ENCODE data around the gene ZMIZ1. TPM values are rescaled to one million over a fixed set of nuclear protein-coding genes. Genes with fewer than 3 reads are reported as not detected.

The ZMIZ1 gene
- total RNA-seq, 2 experiments from 2014 or later: 14.6 to 15.5 TPM

DNA sequence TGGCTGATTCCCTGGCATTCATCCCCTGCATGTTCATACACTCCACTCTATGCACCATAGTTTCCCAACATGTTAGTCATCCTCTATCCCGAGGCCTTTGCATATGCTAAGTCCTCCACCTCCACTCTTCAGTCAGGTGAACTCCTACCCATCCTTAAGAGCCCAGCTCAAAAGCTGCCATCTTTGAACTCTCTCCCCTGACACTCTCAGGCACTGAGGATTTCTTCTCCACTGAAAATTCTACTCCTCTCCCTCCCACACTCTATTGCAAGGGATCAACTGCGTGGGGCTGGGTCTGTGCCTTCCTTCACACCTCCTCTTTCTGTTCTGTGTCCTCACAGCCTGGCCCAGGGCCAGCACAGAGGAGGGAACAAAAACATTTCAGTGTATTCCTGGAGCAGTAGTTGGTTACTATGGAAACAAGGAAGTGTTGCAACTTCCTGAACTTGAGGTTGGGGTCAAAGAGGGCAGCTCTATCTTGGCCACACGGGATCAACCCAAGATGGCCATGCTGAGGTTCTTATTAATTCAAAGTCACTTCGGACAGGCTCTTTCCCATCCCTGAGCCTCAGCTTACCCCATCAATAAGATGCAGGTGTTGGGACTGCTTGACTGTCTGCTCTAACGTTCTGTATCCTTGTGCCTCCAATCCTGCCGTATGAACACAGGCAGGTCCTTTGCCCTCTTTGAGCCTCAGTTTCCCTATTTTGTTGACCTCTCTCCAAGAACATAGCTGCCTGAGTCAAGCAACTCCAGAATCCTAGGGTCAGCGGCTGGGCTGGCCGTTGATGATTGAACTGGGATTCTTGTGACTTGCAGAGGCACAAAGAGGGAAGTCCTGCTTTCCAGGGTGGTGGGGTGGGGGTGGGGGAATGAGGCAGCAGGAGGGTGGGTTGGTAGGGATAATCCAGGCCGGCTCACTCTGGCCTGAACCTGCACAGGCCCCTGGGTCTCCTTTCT, 15.5 kb downstream of the ZMIZ1 start:
- Histone ChIP-seq H3K27ac (ENCODE audit: low read depth in 1 of 2, low read length in 2 of 2) (no peak overlapping the region), H3K4me1 (ENCODE audit: insufficient read depth, low read length) (peaks cover 66% of the 10 kb centered on the region), H3K9me3 (ENCODE audit: control insufficient read depth in 1 of 2, insufficient read depth in 1 of 2, low read length in 2 of 2) (no peaks in the 10 kb centered on the region), H3K36me3 (ENCODE audit: insufficient read depth, low read length) (no peaks in the 10 kb centered on the region), H3K4me3 (ENCODE audit: low read length) (no peak overlapping the region), H3K27me3 (ENCODE audit: control insufficient read depth in 1 of 2, insufficient read depth in 2 of 2, low read length in 2 of 2) (no peaks in the 10 kb centered on the region)
- Mint-ChIP-seq H3K27me3 (no peaks in the 10 kb centered on the region), H3K4me1 (ENCODE audit: low read depth) (peaks cover 51% of the 10 kb centered on the region), H3K36me3 (ENCODE audit: low read depth) (no peaks in the 10 kb centered on the region), H3K4me3 (no peak overlapping the region), H3K9me3 (no peaks in the 10 kb centered on the region), H3K27ac (peak overlapping the region; percentile 62)
- DNase-seq (peak in 4 of 14 experiments; percentile 29 to 72 (median 61)), ATAC-seq (ENCODE audit: poor library complexity) (peak; percentile 26)
- intact Hi-C loops (cut with DNase I, micrococcal nuclease): no loop called here
- TF ChIP-seq, protein P1, sequence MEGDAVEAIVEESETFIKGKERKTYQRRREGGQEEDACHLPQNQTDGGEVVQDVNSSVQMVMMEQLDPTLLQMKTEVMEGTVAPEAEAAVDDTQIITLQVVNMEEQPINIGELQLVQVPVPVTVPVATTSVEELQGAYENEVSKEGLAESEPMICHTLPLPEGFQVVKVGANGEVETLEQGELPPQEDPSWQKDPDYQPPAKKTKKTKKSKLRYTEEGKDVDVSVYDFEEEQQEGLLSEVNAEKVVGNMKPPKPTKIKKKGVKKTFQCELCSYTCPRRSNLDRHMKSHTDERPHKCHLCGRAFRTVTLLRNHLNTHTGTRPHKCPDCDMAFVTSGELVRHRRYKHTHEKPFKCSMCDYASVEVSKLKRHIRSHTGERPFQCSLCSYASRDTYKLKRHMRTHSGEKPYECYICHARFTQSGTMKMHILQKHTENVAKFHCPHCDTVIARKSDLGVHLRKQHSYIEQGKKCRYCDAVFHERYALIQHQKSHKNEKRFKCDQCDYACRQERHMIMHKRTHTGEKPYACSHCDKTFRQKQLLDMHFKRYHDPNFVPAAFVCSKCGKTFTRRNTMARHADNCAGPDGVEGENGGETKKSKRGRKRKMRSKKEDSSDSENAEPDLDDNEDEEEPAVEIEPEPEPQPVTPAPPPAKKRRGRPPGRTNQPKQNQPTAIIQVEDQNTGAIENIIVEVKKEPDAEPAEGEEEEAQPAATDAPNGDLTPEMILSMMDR (IDR thresholded peaks at IDR 0.05): no peak
- ChIA-PET POLR2A (no interaction called here), CTCF (no interaction called here)

DNA sequence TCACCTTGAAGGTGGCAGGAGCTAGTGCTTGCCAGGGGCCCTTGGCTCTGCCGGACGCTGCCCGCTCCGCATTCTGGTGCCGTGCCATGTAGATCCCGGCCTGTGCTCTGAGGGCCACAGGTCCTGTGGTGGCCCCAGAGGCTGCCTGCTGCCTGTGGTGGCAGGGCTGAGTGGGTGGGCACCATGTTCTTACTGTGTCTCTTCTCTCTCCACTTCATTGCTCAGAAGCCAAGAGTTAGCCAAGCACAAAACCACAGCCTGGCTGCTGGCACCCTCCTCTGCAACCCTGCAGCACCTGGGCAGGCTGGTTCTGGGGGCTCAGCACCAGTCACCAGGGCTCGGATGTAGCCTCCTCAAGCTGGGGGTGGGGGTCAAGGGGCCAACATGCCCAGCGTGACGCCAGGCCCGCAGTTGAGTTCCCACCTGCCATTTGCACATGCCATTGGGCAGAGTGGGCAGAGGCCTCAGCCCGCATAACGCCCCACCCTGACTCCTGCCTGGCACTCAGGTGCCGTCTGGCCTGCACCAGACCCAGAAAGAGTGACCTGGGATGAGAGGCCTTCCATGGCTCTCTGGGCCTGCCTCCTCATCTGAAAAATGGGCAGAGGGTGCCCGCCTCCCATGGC, 16.3 kb downstream of the ZMIZ1 start:
- H3K4me3 Mint-ChIP-seq: no peak overlapping the region
- Histone ChIP-seq H3K9me3 (ENCODE audit: control insufficient read depth in 1 of 2, insufficient read depth in 1 of 2, low read length in 2 of 2) (no peaks in the 10 kb centered on the region), H3K27me3 (ENCODE audit: control insufficient read depth in 1 of 2, insufficient read depth in 2 of 2, low read length in 2 of 2) (no peaks in the 10 kb centered on the region), H3K4me1 (ENCODE audit: insufficient read depth, low read length) (peaks cover 61% of the 10 kb centered on the region), H3K27ac (ENCODE audit: low read depth in 1 of 2, low read length in 2 of 2) (no peak overlapping the region), H3K4me3 (ENCODE audit: low read length) (no peak overlapping the region), H3K36me3 (ENCODE audit: insufficient read depth, low read length) (no peaks in the 10 kb centered on the region)
- TF ChIP-seq, protein P1 (IDR thresholded peaks at IDR 0.05): no peak
- peak overlapping the region; percentile 39 for H3K27ac Mint-ChIP-seq
- intact Hi-C loops (cut with DNase I, micrococcal nuclease): no loop called here
- DNase-seq: no peak
- CTCF ChIA-PET: no interaction called here
- H3K4me1 Mint-ChIP-seq (ENCODE audit: low read depth): peaks cover 55% of the 10 kb centered on the region
- POLR2A ChIA-PET: no interaction called here
- ATAC-seq (ENCODE audit: poor library complexity): no peak
- H3K36me3 Mint-ChIP-seq (ENCODE audit: low read depth): no peaks in the 10 kb centered on the region
- no peaks in the 10 kb centered on the region for H3K27me3 Mint-ChIP-seq
- no peaks in the 10 kb centered on the region for H3K9me3 Mint-ChIP-seq

DNA sequence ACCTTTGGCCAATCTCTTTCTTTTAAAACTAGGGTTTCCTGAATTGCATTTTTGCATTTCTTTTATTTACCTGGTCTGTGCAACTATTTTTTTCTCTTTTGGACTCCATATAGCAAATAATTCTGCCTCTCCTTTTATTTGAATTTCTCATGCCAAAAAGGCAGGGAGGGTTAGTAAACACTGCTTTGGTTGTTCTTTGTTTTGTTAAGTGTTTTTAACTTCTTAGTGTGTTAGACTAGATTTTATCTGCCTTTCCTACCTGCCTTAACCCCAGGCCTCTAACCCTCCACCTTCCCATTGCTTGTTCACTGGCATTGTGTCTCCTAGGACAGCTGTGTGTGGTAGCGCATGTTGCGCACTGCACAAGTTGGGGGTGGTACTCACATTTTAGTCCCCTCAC, 18.1 kb downstream of the ZMIZ1 start:
- Mint-ChIP-seq H3K4me1 (ENCODE audit: low read depth) (peaks cover 60% of the 10 kb centered on the region), H3K4me3 (peak overlapping the region; percentile 31), H3K36me3 (ENCODE audit: low read depth) (no peaks in the 10 kb centered on the region), H3K27ac (no peak overlapping the region), H3K9me3 (no peaks in the 10 kb centered on the region), H3K27me3 (no peaks in the 10 kb centered on the region)
- intact Hi-C loops (cut with DNase I, micrococcal nuclease): no loop called here
- peaks cover 54% of the 10 kb centered on the region for H3K4me1 ChIP-seq (ENCODE audit: insufficient read depth, low read length)
- ChIA-PET CTCF (no interaction called here), POLR2A (no interaction called here)
- no peak for ATAC-seq (ENCODE audit: poor library complexity)
- no peak for DNase-seq
- TF ChIP-seq, protein P1 (IDR thresholded peaks at IDR 0.05): no peak
- H3K27me3 ChIP-seq (ENCODE audit: control insufficient read depth in 1 of 2, insufficient read depth in 2 of 2, low read length in 2 of 2): no peaks in the 10 kb centered on the region
- no peaks in the 10 kb centered on the region for H3K36me3 ChIP-seq (ENCODE audit: insufficient read depth, low read length)
- H3K4me3 ChIP-seq (ENCODE audit: low read length): no peak overlapping the region
- no peak overlapping the region for H3K27ac ChIP-seq (ENCODE audit: low read depth in 1 of 2, low read length in 2 of 2)
- no peaks in the 10 kb centered on the region for H3K9me3 ChIP-seq (ENCODE audit: control insufficient read depth in 1 of 2, insufficient read depth in 1 of 2, low read length in 2 of 2)

Data from CD4-positive, alpha-beta T cell (primary cell).